Measurements from ENCODE around the gene TGIF2. TPM values are rescaled to one million over a fixed set of nuclear protein-coding genes. Genes with fewer than 3 reads are reported as not detected.
A peak's percentile ranks its signal among the peaks of the same experiment; 100 is the strongest.
"Not testable (repeated sequence)": the region's sequence is repeated elsewhere in the genome, so short reads cannot be mapped to it uniquely, and the experiment has no call there.

Gene TGIF2
- total and polyA plus RNA-seq, 9 of the 15 experiments (the other 6 are each of a cell fraction or from before 2014, with no cell fraction given), result 6.8 to 27.8 (median 15.7) TPM

- H3K27ac ChIP-seq (ENCODE audit: extremely low read depth, low read depth, low read length); FAIRE-seq: not testable (repeated sequence)
Measured at GRCh38 chr20:36608388-36608728, 35.0 kb downstream of the TGIF2 start.

GRCh38 chr20:36611625-36612024 is 38.2 kb downstream of the TGIF2 start:
- H3K4me1 ChIP-seq (replicated peaks in 1 of 2; ENCODE audit: control insufficient read depth in 2 of 2, insufficient read depth in 2 of 2, low read length in 2 of 2), result peaks cover 0 to 5% of the 10 kb centered on the region in 2 experiments; a peak in 3 of 5 replicates
- H3K79me2 ChIP-seq (ENCODE audit: control insufficient read depth, insufficient read depth, low read length), result peaks cover 19% of the 10 kb centered on the region
- no peak overlapping the region for H2AFZ ChIP-seq (ENCODE audit: low read depth, low read length)
- ChIA-PET CTCF (ENCODE audit: low intra/inter-chr PET ratio) (no interaction called here), POLR2A (interaction anchor here (0.6 to 1.2 kb wide), 3 partner anchors 12 to 275 kb away, joined by 3 to 4 read pairs (median 3); no protein-coding TSS in a partner anchor)
- intact Hi-C loops (cut with micrococcal nuclease) (loop anchor here (5.0 to 10.0 kb wide), 2 partner anchors 133 to 276 kb away; partner anchors contain the start of gene NDRG3), in situ Hi-C loops (cut with MboI) (no loop called here)
- H3K36me3 ChIP-seq (ENCODE audit: control insufficient read depth, insufficient read depth, low read length), result peaks cover 64% of the 10 kb centered on the region
- DNase-seq (ENCODE audit: extremely low read depth in 1 of 4, low spot score in 3 of 4) (no peak), ATAC-seq (no peak), FAIRE-seq (no peak)
- H3K4me3 ChIP-seq, result no peak overlapping the region
- peaks cover 4% of the 10 kb centered on the region for H4K20me1 ChIP-seq (replicated peaks; ENCODE audit: control insufficient read depth, insufficient read depth, low read length)
- H3K4me2 ChIP-seq (ENCODE audit: insufficient read depth, low read length), result no peak overlapping the region
- no peak overlapping the region for H3K9ac ChIP-seq (ENCODE audit: insufficient read depth in 1 of 2, low read depth in 2 of 2, low read length in 2 of 2)
- H3K9me3 ChIP-seq (replicated peaks; ENCODE audit: control insufficient read depth, insufficient read depth, low read depth, low read length), result no peaks in the 10 kb centered on the region
- 89% methylated on average over 5 of the region's 5 CpGs for WGBS (ENCODE audit: insufficient coverage, low coverage, missing lambda C conversion rate)
- no peaks in the 10 kb centered on the region for H3K27me3 ChIP-seq (ENCODE audit: control insufficient read depth in 2 of 2, insufficient read depth in 2 of 2, low read length in 2 of 2)
- no TSS peak for BruUV-seq (replicated peaks)
- peaks cover 4% of the 10 kb centered on the region for H3K9me1 ChIP-seq (ENCODE audit: control insufficient read depth, insufficient read depth, low read length)
- no peak overlapping the region for H3K27ac ChIP-seq (ENCODE audit: extremely low read depth, low read depth, low read length)
- TF ChIP-seq TCF3 (CRISPR knock-in tag; IDR thresholded peaks at IDR 0.05), result no peak
- TF ChIP-seq ATF4 (CRISPR knock-in tag; IDR thresholded peaks at IDR 0.05), result no peak
- no peak for TF ChIP-seq SRSF3 (IDR thresholded peaks at IDR 0.05; ENCODE audit: insufficient read depth, low read length)
- no peak for TF ChIP-seq ZNF263 (CRISPR knock-in tag; IDR thresholded peaks at IDR 0.05; ENCODE audit: borderline replicate concordance)
- no peak for TF ChIP-seq HDAC3 (IDR thresholded peaks at IDR 0.05; ENCODE audit: borderline replicate concordance, partially characterized antibody)
- no peak for TF ChIP-seq GTF2B (IDR thresholded peaks at IDR 0.05; ENCODE audit: extremely low read depth, insufficient read length)
- TF ChIP-seq TCF7 (IDR thresholded peaks at IDR 0.05; ENCODE audit: borderline replicate concordance), result no peak
- TF ChIP-seq STAT6 (CRISPR knock-in tag; IDR thresholded peaks at IDR 0.05), result no peak
- no peak for TF ChIP-seq RBM39 (optimal IDR thresholded peaks at IDR 0.05; ENCODE audit: low read depth, low read length)

More at GRCh38 chr20:36608388-36608728, 35.0 kb downstream of the TGIF2 start:
- H3K27me3 ChIP-seq (ENCODE audit: control insufficient read depth in 2 of 2, insufficient read depth in 2 of 2, low read length in 2 of 2); H3K4me2 ChIP-seq (ENCODE audit: insufficient read depth, low read length); H3K9me3 ChIP-seq (replicated peaks; ENCODE audit: control insufficient read depth, insufficient read depth, low read depth, low read length); H2AFZ ChIP-seq (ENCODE audit: low read depth, low read length); BruUV-seq (replicated peaks); intact Hi-C loops (cut with micrococcal nuclease); H4K20me1 ChIP-seq (replicated peaks; ENCODE audit: control insufficient read depth, insufficient read depth, low read length); DNase-seq (ENCODE audit: extremely low read depth in 1 of 4, low spot score in 3 of 4); ATAC-seq; H3K4me3 ChIP-seq; H3K4me1 ChIP-seq (replicated peaks in 1 of 2; ENCODE audit: control insufficient read depth in 2 of 2, insufficient read depth in 2 of 2, low read length in 2 of 2); H3K9ac ChIP-seq (ENCODE audit: insufficient read depth in 1 of 2, low read depth in 2 of 2, low read length in 2 of 2); H3K9me1 ChIP-seq (ENCODE audit: control insufficient read depth, insufficient read depth, low read length); CTCF ChIA-PET (ENCODE audit: low intra/inter-chr PET ratio); in situ Hi-C loops (cut with MboI): not testable (repeated sequence)
- H3K79me2 ChIP-seq (ENCODE audit: control insufficient read depth, insufficient read depth, low read length), result peaks cover 31% of the 10 kb centered on the region
- H3K36me3 ChIP-seq (ENCODE audit: control insufficient read depth, insufficient read depth, low read length), result peaks cover 54% of the 10 kb centered on the region
- POLR2A ChIA-PET, result interaction anchor here (0.6 kb wide), 1 partner anchor 861 kb away, joined by 3 read pairs; no protein-coding TSS in a partner anchor
- TF ChIP-seq C11orf30 (IDR thresholded peaks at IDR 0.05; ENCODE audit: low read depth), result peak; percentile 43; the same call in 1 of the 2 replicates
- TF ChIP-seq MAFF (IDR thresholded peaks at IDR 0.05; ENCODE audit: low read length), result peak; percentile 19; the same call in 1 of the 2 replicates
- TF ChIP-seq MAFG (tag; conservative IDR thresholded peaks at IDR 0.05), result peak; percentile 39; the same call in 1 of the 2 replicates
- peak; percentile 30; the same call in 1 of the 2 replicates for TF ChIP-seq NFE2 (IDR thresholded peaks at IDR 0.05; ENCODE audit: low read depth)
- TF ChIP-seq ZNF316 (IDR thresholded peaks at IDR 0.05), result peak; percentile 76
- 92% methylated on average over 4 of the region's 6 CpGs for WGBS (ENCODE audit: insufficient coverage, low coverage, missing lambda C conversion rate)

Data from K562 (cell line).